Fibroblast of lung (primary cell): ENCODE results near the gene PLS1. TPM values are rescaled to one million over a fixed set of nuclear protein-coding genes. Genes with fewer than 3 reads are reported as not detected.
"Not testable (repeated sequence)": the region's sequence is repeated elsewhere in the genome, so short reads cannot be mapped to it uniquely, and the experiment has no call there.

Source experiments
- DNase-seq, 2 donors: peaks; one replicate each; pipeline versions ENCODE4 v3.0.0 to v3.0.0-alpha.2; 2010; ENCODE audit warnings: low read depth in 2 of 2
- H2AFZ ChIP-seq: 2 replicates; pipeline ENCODE4 v1.5.1; 2012; ENCODE audit warnings: low read length, control low read depth, inconsistent platforms
- H3K27ac ChIP-seq: 2 replicates; pipeline ENCODE4 v1.5.1; 2011; ENCODE audit warnings: low read length, control low read depth; ENCODE audit not compliant: insufficient read depth
- H3K27me3 ChIP-seq: 2 replicates; pipeline ENCODE4 v1.5.1; 2011; ENCODE audit warnings: mild to moderate bottlenecking, low read length; ENCODE audit not compliant: control insufficient read depth, insufficient read depth
- H3K36me3 ChIP-seq: 2 replicates; pipeline ENCODE4 v1.5.1; 2011; ENCODE audit warnings: low read length; ENCODE audit not compliant: control insufficient read depth, insufficient read depth
- H3K4me1 ChIP-seq: 2 replicates; pipeline ENCODE4 v1.5.1; 2011; ENCODE audit warnings: low read length; ENCODE audit not compliant: control insufficient read depth, insufficient read depth; ENCODE audit errors: extremely low read depth
- H3K4me2 ChIP-seq: 2 replicates; pipeline ENCODE4 v1.5.1; 2011; ENCODE audit warnings: low read length, control low read depth; ENCODE audit not compliant: insufficient read depth; ENCODE audit errors: extremely low read depth
- H3K4me3 ChIP-seq, 4 experiments: fragments of 200-600 bp in 1 of 4; sonication (generic) in 1 of 4; replicated peaks in 1 of 4; 2 replicates each; pipeline ENCODE4 v1.5.1; 2011 to 2016; ENCODE audit warnings: low read length in 4 of 4, low read depth in 3 of 4, mild to moderate bottlenecking in 3 of 4, control low read depth in 2 of 4, inconsistent platforms in 1 of 4, mixed read lengths in 1 of 4; ENCODE audit not compliant: insufficient read depth in 1 of 4; ENCODE audit errors: control extremely low read depth in 1 of 4
- H3K79me2 ChIP-seq: 2 replicates; pipeline ENCODE4 v1.5.1; 2012; ENCODE audit warnings: mild to moderate bottlenecking, low read length, inconsistent platforms; ENCODE audit not compliant: control insufficient read depth, insufficient read depth
- H3K9ac ChIP-seq: 2 replicates; pipeline ENCODE4 v1.5.1; 2011; ENCODE audit warnings: mild to moderate bottlenecking, low read length, control low read depth; ENCODE audit not compliant: insufficient read depth
- H3K9me3 ChIP-seq: 2 replicates; pipeline ENCODE4 v1.5.1; 2012; ENCODE audit warnings: low read depth, low read length; ENCODE audit not compliant: control insufficient read depth, insufficient read depth
- H4K20me1 ChIP-seq: 2 replicates; pipeline ENCODE4 v1.5.1; 2011; ENCODE audit warnings: low read length; ENCODE audit not compliant: control insufficient read depth, insufficient read depth; ENCODE audit errors: extremely low read depth
- CTCF ChIP-seq, 2 donors: IDR thresholded peaks in 1 of 2; conservative IDR thresholded peaks in 1 of 2; 1 replicate in 1 of 2; 2 replicates in 1 of 2; pipeline ENCODE4 v1.5.1; 2011 to 2012; ENCODE audit warnings: low read length in 2 of 2, control low read depth in 1 of 2, inconsistent platforms in 1 of 2, low read depth in 1 of 2, mild to moderate bottlenecking in 1 of 2
- EZH2 ChIP-seq: IDR thresholded peaks from 2 replicates; pipeline ENCODE4 v1.5.1; 2012; ENCODE audit warnings: low read length, control low read depth, mild to moderate bottlenecking; ENCODE audit errors: missing control alignments
- polyA plus RNA-seq, 2 donors: library from polyadenylated mRNA; depleted of rRNA in 1 of 2; stranded (reverse) in 1 of 2; unstranded in 1 of 2; fragments of >200 nt; gene quantifications; 2 replicates each; pipeline ENCODE4 v1.2.1, GENCODE V29; 2011 to 2012; ENCODE audit warnings: missing spikeins in 1 of 2
- total RNA-seq: library from RNA; depleted of rRNA; stranded (reverse); fragments of >200 nt; gene quantifications from 2 replicates; pipeline ENCODE4 v1.2.1, GENCODE V29; 2014

The PLS1 gene
- total and polyA plus RNA-seq, 2 donors (not counting 1 experiment from before 2014, with no cell fraction given), result 0.59 to 0.83 TPM

GRCh38 chr3:142578329-142579223 is 17.6 kb upstream of the PLS1 start, which contains the start of gene ATR:
Gene ATR, minus strand, starts transcription at chr3:142578733. Its CDS starts 29 bp downstream, at chr3:142578704.
- Histone ChIP-seq H3K79me2 (peaks cover 33% of the 10 kb centered on the region), H4K20me1 (no peaks in the 10 kb centered on the region), H3K4me3 (peak within 1 kb of the TSS; percentile 60 to 98 (median 75)), H3K4me1 (no peaks in the 10 kb centered on the region), H3K27me3 (no peaks in the 10 kb centered on the region), H2AFZ (peak within 1 kb of the TSS; percentile 95), H3K4me2 (peak within 1 kb of the TSS; percentile 91), H3K36me3 (no peaks in the 10 kb centered on the region), H3K9ac (peak within 1 kb of the TSS; percentile 71), H3K27ac (peak within 1 kb of the TSS; percentile 89), H3K9me3 (no peaks in the 10 kb centered on the region)
- peak; percentile 95 to 96 for DNase-seq
- TF ChIP-seq CTCF (conservative IDR thresholded peaks at IDR 0.05 in 1 of 2, IDR thresholded peaks at IDR 0.05 in 1 of 2; ENCODE audit: low read depth in 1 of 2, low read length in 2 of 2) (no peak), EZH2 (no peak)

GRCh38 chr3:142580061-142580423 is 16.2 kb upstream of the PLS1 start:
- Histone ChIP-seq H3K9ac (no peak overlapping the region), H3K27ac (no peak overlapping the region), H3K27me3 (no peaks in the 10 kb centered on the region), H3K9me3 (no peaks in the 10 kb centered on the region), H4K20me1 (no peaks in the 10 kb centered on the region), H3K4me1 (no peaks in the 10 kb centered on the region), H3K79me2 (peaks cover 29% of the 10 kb centered on the region), H3K4me3 (no peak overlapping the region), H3K36me3 (no peaks in the 10 kb centered on the region), H3K4me2 (no peak overlapping the region), H2AFZ (no peak overlapping the region)
- TF ChIP-seq CTCF (conservative IDR thresholded peaks at IDR 0.05 in 1 of 2, IDR thresholded peaks at IDR 0.05 in 1 of 2; ENCODE audit: low read depth in 1 of 2, low read length in 2 of 2), result no peak
- TF ChIP-seq EZH2, result no peak
- no peak for DNase-seq

GRCh38 chr3:142581070-142581469 is 15.1 kb upstream of the PLS1 start:
- not testable (repeated sequence) for H3K27ac ChIP-seq, H3K4me2 ChIP-seq, H3K9me3 ChIP-seq, H4K20me1 ChIP-seq, H3K4me3 ChIP-seq, H3K36me3 ChIP-seq, H2AFZ ChIP-seq, H3K9ac ChIP-seq, H3K27me3 ChIP-seq, H3K4me1 ChIP-seq, DNase-seq
- peaks cover 22% of the 10 kb centered on the region for H3K79me2 ChIP-seq
